ELF-1 (cell line): Measurements from ENCODE around the gene CBL.
"Not testable (repeated sequence)": the region's sequence is repeated elsewhere in the genome, so short reads cannot be mapped to it uniquely, and the experiment has no call there.

Experiments
- DNase-seq: peaks from one replicate; pipeline ENCODE4 v3.0.0-alpha.2; 2016; ENCODE audit warnings: low read depth, low spot score

CBL gene

GRCh38 chr11:119209186-119209585 lies 3.0 kb downstream of the CBL start:
- no peak for DNase-seq

- peak; percentile 23 for DNase-seq
These were observed 3.9 kb downstream of the CBL start for GRCh38 chr11:119210050-119210449.

- no peak for DNase-seq
These were observed 12.2 kb downstream of the CBL start for GRCh38 chr11:119218141-119218878.

GRCh38 chr11:119222308-119222707 lies 16.2 kb downstream of the CBL start:
- no peak for DNase-seq

- DNase-seq: no peak
These were observed 16.8 kb downstream of the CBL start for GRCh38 chr11:119222891-119223290.

GRCh38 chr11:119223856-119224255 lies 17.7 kb downstream of the CBL start:
- DNase-seq: no peak

DNA sequence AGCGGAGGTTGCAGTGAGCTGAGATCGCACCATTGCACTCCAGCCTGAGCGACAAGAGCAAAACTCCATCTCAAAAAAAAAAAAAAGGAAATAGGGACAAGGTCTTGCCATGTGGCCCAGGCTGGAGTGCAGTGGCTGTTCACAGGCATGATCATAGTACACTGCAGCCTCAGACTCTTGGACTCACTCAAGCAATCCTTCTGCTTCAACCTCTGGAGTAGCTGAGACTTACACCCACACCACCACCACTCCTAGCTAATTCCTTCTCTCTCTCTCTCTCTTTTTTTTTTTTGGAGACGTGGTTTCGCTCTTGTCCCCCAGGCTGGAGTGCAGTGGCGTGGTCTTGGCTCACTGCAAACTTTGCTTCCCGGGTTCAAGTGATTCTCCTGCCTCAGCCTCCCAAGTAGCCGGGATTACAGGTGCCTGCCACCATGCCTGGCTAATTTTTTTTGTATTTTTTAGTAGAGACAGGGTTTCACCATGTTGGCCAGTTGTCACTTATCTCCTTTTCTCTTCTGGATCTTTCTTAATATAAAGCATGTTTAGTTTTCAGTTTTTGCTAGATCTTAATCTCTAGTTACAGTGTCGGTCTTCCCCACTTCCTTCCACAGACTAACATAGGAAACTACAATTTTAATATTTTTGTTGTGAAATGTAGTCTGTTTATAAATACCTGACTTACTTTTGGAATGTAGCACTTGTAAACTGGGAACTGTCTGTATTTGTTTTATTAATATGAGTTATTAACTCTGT lies 22.6 kb downstream of the CBL start:
- DNase-seq: not testable (repeated sequence)

GRCh38 chr11:119229288-119229672 lies 23.1 kb downstream of the CBL start:
- no peak for DNase-seq

DNA sequence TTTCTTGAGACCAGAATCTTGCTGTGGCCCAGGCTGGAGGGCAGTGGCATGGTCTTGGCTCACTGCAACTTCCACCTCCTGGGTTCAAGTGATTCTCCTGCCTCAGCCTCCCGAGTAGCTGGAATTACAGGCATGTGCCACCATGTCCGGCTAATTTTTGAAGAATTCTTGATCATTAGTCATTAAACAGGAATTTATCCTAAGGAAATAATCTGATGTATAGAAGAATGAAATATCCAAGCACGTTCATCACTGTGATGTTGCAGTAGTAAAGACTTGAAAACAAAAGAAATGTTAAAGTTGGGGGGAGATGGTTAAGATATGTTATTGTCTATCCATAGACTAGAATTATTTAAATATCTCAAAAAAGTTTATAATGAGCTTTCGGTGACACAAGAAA lies 23.6 kb downstream of the CBL start:
- no peak for DNase-seq

DNA sequence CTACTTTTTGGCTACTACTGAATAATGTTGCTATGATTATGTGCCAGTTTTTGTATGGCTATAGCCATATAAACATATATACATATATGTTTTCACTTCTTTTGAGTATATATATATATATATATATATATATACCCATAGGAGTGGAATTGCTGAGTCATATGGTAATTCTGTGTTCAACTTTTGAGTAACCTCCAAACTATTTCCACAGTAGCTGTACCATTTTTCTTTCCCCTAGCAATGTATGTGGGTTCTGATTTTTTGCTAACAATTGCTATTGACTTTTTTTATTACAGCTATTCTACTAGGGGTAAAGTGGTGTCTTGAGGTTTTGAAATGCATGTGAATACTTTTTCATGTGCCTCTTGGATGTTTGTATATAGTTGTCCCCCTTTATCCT lies 30.4 kb downstream of the CBL start:
- no peak for DNase-seq

- no peak for DNase-seq
These were observed 30.8 kb downstream of the CBL start for GRCh38 chr11:119236891-119237290.

GRCh38 chr11:119237515-119237914 lies 31.4 kb downstream of the CBL start:
- DNase-seq: no peak

- no peak for DNase-seq
These were observed 42.9 kb downstream of the CBL start for GRCh38 chr11:119248750-119249670.

DNA sequence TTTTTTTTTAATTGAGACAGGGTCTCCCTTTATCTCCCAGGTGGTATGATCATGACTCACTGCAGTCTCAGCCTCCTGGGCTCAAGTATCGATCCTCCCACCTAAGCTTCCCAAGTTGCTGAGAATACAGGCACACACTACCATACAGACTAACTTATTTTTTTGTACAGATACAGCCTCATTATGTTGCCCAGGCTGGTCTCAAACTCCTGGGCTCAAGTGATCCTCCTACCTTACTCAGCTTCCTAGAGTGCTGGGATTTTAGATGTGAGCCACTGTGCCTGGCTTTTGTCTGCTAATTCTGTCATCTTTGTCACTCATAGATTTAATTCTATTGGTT lies 43.5 kb downstream of the CBL start:
- DNase-seq: no peak

DNA sequence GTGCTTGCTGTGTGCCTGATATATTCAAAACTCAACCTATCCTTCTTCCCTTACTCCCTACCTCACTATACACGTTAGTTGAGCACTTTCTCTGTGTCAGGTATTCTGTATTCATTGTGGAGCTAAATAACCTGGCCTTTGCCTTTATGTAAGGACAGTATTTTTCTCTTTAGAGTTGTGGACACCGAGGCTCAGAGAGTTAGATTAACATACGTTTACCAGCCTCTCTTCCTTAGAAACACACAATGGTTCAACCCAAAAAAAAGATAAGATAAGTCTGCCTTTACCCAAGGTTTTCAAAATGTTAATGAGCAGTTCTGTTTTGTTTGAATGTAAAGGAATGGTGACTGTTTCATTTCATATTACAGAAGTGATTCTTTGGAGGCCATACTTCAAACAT lies 45.0 kb downstream of the CBL start:
- no peak for DNase-seq

GRCh38 chr11:119254239-119254638 lies 48.1 kb downstream of the CBL start:
- DNase-seq: no peak

DNA sequence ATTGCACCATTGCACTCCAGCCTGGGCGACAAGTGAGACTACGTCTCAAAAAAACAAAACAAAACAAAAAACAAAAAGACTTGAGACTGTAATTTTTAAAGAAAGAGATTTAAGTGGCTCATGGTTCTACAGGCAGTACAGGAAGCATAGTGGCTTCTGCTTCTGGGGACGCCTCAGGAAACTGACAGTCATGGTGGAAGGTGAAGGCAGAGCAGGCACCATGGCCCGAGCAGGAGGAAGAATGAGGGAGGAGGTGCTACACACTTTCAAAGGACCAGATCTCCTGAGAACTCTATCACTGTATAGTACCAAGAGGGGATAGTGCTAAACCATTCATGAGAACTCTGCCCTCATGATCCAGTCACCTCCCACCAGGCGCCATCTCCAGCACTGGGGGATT lies 52.0 kb downstream of the CBL start:
- no peak for DNase-seq

DNA sequence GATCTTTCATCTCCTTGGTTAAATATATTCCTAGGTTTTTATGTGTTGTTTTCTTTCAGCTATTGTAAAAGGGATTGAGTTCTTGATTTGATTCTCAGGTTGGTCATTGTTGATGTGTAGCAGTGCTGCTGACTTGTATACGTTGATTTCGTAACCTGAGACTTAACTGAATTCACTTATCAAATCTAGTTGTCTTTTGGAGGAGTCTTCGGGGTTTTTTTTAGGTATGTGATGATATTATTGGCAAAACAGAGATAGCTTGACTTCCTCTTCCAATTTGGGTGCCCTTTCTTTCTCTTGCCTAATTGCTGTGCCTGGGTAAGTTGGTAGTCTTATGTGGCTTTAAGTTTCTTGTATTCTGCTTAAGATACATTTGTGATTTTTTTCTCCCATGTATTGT lies 52.8 kb downstream of the CBL start:
- no peak for DNase-seq

DNA sequence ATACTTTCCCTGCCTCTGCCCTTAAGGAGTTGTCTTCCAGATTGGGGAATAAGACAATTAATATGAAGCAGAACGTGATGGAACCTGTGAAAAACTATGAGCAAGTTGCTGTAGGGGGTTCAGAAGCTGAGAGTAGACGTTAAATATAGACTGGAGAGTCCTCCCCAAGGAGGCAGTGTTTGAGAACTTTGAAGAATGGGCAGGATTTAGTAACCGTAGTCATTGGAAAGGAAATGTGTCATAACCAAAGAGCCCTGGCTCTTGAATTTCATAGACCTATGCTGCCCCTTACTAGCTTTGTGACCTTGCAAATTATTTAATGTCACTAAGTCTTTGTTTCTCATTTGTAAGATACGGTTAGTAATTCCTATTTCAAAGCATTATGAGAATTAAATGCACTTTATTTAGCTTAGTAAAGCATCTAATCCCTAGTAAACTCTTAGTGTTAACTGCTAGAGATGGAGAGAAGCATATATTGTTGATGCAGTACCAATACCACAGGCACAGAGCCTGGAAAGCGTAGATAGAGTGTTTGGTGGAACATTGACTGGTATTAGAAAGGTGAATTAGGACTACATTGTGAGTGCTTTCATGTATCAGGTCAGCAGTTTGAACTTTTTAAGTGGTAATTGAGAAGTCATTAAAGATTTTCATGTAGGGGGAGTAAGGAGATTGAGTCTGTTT lies 56.7 kb downstream of the CBL start:
- DNase-seq: no peak

- DNase-seq: no peak
These were observed 57.3 kb downstream of the CBL start for GRCh38 chr11:119263352-119263940.

- no peak for DNase-seq
These were observed 59.9 kb downstream of the CBL start for GRCh38 chr11:119266063-119266462.
